DMS 273 treated with DMSO at 0.1 percent for 48 hours (cell line): Measurements from ENCODE around the gene ADGRL3.
A peak's percentile ranks its signal among the peaks of the same experiment; 100 is the strongest.

Source experiments
- DNase-seq: peaks from one replicate; lab custom pipeline; 2025; lab: John Stamatoyannopoulos, UW

Gene ADGRL3

DNA sequence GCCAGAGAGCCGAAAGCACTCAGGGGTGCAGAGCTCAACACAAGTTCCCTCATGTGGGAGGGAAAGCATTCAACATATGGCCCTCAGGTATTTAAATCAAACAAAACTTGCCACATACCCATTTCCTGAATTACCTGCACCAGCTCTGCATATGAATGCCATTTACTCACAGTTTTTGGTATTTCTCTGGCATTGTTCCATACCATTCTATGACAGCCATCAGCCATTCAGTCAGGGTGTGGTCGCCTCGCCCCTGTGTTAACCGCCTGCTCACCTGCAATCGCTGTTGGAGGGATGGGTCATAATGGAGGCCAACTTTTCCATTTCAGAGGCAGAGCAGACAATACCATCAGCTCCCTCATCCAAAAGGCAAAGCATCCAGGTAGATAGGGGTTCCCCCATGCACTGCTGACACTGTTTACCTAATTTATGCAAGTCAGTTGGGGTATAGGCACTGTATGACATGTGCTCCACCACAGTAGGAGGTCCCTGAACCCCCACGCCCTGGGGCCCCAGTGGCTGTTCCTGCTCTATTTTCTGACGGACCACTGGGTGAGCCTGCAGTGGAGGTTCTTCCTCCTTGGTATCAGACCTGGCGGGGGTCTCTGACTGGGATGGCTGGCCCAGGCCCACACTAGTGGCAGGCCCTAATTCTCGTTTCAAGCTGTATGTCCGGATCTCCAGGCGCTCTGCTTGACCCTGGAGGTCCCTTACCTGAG lies 227.1 kb downstream of the ADGRL3 start:
- DNase-seq = no peak

DNA sequence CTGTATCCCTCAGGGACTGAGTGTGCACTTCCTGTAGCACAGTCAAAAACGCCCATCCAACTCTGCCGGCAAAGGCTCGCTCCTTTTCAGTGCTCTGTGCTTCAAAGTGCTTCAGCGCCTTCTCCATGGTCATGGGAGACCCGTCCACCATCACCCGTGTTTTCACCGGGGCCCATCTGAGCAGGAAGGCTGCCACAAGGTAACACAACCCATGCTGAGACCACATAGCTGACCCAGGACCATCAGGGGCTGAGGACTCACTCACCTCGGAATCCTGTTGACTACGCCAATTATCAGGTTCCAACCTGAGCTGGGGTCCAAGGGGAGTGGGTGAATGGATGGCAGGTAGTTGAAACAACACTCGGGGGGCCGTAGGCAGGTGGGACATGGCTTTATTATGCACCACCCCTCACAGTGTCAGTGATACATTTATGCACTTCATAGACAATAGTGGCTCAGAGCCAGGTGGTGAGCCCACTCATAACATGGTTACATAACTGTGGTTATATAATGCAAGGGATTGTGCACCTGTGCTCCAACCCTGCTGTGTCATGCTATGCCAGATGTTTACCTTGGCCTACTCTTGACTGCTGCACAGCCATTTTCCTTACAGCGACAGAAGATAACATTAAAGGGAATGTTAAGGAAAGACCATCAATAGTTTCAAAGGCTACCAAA lies 227.8 kb downstream of the ADGRL3 start:
- DNase-seq = no peak

DNA sequence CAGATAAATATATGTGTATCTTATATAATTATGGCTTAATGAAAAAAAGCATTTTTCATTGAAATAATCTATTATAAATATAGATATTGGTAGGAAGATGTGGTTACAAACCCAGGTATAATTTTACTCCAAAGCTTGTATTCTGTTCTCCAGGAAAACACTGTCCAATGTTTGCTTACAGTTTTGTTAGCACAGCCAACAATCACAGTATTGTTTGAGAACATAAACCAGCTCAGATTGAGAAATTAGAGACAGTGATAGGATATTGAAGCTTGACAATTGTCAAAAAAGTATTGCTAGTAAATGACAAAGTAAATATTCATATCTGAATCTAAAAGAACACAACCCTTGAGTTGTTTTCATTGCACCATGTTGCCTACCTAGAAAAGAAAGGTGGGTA lies 228.8 kb downstream of the ADGRL3 start:
- DNase-seq = no peak

DNA sequence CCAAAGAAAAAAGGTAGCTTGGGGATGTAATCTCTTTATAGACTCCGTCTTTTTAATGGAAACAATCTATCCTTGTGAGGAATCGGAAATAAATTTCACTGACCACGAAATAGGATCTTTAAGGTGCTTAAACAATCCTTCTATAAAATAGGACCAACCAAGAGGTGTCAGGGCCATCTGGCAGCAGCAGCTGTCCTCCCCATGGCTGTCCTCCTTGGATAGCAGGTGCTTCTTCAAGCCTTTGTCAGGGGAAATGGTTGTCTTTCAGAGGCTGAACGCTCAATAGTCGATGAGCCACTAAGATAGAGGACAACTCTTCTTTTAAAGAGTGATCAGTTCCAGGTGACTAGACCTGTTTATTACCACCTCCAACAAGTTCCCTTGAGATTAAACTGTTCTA lies 231.0 kb downstream of the ADGRL3 start:
- no peak for DNase-seq

DNA sequence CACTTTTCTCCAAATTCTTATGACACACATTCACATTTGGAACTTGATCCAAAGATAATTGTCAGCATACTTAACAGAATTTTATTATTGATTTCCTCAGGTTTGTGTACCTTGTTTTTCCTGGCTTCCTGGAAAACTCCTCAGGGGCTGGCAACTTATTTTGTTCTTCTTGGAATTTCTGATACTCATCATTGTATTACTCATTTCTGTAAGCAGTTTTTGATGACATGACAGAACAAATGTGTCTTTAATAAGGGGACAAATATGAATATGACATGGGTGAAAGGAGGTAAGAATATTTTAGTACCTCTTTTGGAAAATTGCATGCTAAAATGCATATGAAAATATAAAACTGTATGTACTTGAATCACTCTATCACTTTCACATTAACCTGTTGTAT lies 237.8 kb downstream of the ADGRL3 start:
- no peak for DNase-seq

DNA sequence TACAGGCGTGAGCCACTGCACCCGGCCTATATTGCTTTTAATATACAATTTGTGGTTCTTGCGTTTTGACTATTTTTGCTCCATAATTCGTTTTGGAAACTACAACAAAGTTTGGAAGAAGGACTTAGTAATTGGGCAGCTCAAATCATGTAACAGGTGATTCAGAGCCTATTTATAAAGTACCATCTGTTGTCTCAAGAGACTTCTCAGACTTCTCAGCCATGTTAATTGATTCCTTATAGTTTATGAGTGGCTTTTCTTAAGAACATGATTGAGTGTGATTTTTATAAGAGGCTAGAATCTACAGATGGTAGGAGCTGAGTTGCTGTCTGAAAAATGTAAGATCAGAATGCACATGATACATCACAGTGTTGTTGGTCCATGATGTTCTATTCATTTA lies 240.2 kb downstream of the ADGRL3 start:
- peak; percentile 14 for DNase-seq

DNA sequence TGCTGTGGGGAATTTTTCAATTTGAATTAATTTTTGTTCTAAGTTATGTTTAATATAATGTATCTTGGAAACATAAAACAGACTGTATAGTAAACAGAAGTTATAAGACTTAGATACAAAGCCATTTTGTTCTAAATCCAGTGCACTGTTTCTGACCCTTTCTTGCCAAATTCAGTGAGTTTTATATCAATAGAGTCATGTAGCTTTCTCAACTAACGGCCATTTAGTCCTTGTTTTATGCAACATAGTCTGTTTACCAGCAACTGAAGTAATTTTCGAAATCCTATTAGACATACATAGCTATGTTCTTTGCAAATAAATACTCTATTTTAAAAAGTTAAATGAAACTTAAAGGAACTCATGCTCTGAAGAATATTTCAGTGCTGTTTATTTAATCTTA lies 242.8 kb downstream of the ADGRL3 start:
- DNase-seq = no peak

DNA sequence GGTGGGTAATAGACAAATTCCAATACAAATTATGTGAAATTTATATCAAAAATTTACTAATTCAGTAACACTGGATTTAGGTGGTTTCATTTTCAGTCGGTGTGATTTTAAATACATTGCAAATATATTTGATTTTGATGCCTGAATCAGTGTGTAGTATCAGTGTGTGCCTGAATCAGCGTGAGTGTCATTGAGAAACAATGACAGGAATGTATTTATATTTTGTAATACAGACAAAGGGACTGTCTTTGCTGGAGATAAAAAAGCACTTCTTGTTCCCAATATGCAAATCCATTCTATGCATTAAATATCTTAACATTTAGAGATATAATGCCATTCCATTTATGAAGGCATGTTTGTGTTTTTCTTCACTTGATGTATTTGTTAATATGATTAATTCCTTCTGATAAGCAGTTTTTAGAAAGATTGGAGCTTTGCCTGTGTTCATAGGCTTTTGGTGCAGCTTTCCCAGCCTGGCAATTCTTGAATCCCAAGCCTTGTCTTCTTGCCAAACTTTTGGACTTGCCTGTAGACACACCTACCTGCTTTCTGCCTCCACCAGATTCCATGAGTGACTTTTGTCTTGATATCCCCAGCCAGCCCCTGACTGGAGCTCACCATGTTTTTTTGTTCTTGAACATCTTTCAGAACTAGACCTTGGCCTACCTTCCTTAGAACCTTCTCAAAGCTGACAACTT lies 243.8 kb downstream of the ADGRL3 start:
- DNase-seq = no peak

DNA sequence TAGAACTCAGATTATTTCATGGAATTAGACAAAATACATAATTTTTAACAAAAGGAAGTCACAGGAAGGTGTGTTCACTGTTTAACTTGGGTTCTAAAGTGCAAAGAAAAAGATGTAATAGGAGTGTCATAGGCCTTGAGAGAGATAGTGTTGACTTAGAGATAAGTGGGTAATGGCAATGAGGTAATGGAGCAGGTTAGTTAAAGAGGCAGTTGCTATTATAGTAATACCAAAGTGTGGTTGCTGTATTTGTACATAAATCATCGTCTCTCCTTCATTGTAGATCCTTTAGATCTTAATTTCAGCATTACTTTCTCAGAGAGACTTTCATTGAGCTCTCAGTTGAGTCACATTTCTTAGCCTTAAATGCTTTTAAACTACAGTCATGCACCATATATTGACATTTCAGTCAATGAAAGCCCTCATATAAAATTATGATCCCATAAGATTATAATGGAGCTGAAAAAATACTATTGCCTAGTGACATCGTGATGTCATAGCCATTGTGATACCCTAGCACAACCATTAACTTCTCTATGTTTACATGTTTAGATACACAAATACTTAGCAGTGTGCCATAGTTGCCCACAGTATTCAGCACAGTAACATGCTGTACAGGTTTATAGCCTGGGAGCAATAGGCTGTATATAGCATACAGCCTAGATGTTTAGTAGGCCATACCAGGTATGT lies 245.4 kb downstream of the ADGRL3 start:
- DNase-seq = no peak

DNA sequence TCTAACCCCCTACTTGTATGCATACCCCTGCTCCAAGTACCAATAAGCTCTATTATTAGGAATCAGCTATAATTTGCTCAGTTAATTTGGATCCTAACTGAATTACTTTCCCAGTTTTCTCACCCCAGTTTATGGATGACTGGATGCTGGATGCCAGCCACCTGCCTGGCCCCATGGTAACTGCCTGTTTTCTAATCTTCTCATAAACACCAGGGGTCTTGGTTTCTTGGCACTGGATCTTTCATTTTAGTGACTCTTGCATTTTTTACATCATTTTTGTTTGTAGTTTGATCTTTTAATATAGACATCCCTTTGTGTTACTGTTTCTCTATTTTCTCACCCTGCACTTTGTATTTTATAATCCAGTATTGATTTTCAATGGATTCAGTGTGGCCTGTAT lies 246.8 kb downstream of the ADGRL3 start:
- DNase-seq = no peak

DNA sequence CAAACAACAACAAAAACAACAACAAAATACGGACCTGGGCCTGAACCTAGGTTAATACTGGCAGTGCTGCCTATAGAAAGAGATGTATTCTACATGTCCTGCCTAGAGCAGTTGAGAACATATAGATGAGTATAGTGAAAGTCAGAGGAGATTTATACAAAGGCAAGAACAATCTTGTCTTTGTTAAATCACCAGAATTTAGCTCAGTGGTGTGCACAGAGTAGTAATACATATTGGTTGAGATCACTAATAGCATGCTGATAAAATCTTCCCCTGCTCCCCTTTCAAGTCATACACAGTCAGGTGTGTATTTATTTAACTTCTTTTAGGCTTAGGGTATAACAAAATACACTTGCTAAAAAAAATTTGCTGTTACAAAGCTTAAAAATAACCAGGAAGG lies 247.8 kb downstream of the ADGRL3 start:
- no peak for DNase-seq

DNA sequence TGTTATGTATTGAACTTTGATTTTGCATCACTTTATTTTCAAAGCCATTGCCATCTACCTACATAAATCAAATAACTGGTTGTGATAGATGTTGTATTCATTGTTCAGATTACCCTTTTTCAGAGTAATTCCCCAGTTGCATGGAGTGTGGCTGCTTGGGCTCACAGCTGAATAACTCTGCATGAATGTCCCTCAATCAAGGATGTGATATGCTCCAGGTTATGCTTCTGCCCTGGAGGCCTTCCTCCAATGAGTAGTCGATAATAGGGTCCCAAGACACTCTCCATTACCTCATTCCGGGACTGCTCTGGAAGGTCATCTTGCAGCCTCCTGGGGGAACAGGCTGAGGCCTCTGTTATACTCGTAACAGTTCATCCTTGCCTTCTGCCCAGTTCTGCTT lies 251.8 kb downstream of the ADGRL3 start:
- DNase-seq = no peak

DNA sequence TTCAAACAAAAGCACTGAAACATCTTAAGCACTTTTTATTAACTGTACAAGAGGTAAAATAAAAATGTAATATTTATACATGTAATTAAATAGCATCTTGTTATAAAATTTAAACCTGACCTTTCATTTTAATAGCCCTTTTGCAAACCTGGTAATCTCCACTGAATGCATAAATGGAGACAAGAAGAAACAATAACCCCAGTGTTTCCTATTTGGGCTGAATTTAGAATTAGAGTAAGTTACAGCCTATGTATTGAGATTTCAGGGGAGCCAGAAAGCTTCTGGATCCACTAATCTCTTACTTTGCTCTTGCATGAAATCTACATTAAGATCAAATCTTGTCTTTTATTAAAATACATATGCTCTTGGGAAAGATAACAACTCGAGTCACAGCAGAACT lies 261.8 kb downstream of the ADGRL3 start:
- no peak for DNase-seq

DNA sequence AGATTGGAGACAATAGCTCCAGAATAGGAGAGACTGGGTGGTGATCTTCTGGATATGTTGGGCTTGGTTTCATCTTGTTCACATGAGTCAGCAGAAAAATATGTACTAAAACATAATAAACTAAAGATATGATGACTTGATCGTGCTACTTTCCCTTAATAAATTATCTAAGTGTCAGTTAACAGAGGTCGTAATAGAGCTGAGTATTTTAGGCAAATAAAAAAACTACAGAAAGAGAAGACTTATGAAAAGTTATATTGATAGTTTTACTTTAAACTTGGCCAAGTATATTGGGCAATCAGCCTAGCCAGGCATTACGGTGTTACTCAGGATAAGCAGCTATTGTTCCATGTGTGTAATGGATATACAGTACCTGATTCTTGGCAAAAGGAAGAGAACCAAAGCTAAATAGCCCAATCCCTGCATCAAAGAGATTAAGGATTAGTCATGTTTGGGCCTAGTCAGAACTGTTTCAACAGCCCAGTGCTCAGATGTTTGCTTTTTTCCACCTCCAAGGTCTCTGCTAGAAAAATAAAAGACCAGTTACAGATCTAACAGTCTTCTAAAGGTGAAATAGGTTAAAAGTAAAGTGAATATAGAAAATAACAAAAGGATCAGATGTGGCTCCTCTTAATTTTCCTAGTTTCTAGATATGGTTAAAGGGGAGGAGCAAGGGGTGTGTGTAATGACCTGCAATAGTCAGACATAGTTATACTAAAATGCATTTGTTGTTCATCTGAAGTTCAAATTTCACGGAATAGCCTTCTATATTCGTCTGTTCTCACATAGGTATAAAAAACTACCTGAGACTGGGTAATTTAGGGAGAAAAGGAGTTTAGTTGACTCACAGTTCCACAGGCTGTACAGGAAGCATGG lies 262.6 kb downstream of the ADGRL3 start:
- DNase-seq = no peak

DNA sequence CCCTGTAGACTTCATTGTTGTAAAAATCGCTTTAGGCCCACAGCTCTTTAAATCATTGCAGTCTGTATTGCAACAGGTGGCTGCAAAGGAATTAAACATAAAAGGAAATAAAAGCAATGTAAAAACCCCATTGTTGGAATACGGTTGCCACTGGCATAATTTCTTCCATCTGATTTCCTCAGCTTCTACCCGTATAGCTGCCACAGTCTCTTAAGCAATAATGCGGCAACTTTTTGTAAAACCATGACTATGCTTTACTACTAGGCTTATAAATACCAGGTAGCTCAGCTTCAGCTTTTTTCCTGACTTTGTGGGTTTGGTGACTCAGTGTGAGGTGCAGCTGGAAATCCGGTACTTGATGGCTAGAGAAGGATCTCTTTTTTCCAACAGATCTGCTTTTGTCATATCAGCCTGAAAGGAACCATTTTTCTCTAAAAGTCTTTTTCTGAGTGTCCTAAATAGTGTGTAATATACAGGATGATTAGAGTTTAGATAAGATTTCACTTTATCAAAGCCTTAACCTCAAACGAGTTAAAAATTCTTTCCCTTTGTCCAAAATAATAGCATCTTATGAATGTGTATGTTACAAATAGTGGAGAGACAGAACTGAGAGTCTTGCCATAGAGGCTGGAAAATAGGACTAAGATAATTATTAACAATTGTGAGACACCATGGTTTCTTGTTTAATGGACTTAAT lies 268.0 kb downstream of the ADGRL3 start:
- no peak for DNase-seq

DNA sequence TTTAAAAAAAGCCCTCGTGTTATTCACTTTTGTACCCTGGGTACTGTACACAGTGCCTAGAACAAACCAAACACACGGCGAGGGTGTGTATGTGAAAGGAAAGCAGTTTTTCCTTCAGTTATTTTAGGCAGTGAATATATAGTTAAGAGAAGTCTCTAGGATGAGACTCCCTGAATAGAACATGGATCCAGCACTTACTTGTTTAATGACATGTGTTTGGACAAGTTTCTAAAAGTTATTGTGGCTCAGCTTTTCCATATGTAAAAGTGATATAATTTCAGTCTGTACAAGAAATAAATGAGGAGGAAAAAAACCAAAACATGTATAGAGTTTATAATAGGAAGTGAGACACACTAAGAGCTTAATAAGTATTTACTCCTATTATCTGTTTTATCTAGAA lies 273.2 kb downstream of the ADGRL3 start:
- no peak for DNase-seq

DNA sequence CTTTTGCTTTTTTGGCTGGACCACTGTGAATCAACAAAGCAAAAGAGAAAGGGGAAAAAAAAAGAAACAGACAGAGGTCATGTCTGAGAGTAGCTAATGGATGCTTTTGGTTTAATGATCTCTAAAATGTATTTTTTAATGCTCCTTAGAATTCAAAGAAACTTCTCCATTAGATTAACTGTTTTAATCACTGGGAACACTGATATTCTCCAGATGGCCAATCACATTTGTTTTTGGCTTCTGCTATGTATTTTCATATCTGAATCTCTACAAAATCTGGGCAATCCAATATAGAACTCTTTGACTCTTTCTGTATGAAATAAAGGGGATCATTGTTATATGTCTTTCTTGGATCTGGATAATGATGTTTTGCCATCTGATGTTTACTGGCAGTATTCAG lies 278.2 kb downstream of the ADGRL3 start:
- DNase-seq = no peak

DNA sequence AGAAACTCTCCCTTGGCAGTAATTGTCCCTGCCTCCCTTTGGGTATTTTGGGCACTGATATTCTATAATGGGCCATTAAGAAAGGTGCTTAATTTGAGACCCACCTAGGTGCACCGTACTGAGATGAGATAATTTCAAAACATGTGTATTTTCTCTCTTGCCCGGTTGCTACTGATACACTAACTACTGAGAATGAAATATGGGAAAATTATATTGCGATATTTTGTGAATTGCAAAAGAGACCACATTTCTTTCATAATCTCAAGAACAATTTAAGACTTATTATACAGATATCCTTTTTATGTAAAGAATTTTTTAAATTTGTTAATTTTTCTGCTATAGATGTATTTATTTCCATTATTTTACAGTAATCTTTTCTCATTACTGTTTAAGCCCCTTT lies 284.9 kb downstream of the ADGRL3 start:
- no peak for DNase-seq

DNA sequence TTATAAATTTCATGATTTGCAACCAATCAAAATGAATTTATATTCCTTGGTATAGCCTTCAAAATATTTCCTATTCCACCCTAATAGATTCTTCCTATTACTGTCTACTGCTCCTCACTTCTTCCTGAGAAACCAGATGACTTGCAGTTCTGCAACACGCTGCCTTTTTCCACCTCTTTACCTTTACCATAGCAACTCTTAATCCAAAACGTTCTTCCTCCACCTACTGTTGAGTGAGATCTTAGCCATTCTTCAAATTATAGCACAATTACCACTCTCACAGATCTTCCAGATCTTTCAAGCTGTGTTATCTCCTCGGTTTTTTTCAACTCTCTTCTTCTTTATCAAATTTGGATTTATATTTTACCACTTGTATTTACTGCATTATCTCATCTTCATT lies 289.8 kb downstream of the ADGRL3 start:
- no peak for DNase-seq

DNA sequence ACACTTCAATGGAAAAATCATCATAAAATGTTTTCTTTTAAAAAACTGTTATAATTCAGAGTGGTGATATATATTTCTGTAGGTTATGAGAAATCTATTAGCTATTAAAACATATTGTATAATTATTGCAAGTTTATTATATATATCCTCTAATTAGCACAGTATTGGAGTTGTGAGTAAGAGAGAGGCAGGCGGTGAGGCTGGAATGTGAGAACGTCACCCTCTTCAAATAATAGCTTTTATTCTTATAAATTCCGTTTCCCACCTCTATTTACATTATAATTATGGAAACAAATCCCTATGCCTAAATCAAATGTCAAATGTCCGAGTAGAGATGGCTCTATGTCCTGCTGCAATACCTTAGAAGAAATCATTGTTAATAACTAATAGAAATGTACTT lies 292.9 kb downstream of the ADGRL3 start:
- no peak for DNase-seq

DNA sequence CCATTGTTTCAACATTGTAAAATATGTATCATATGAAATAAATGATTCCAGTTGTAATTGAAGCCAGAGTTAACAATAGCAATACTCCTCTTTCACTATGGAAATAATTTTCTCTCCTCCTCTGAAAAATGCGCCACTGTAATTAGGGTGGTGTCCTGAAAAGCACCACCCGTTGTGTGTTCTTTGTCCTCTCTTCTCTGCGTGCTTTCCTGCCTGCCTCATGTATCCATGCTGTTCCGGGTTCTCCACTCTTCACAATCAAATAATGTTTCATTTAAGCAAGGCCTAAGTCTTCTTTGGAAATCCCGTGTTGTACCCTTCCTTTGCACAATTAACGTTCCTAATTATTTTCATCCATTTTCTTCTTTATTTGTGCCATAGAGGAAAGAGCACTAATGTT lies 293.3 kb downstream of the ADGRL3 start:
- DNase-seq = no peak
